Measurements from ENCODE around the gene PPIH. TPM values are rescaled to one million over a fixed set of nuclear protein-coding genes. Genes with fewer than 3 reads are reported as not detected.
"Not testable (repeated sequence)": the region's sequence is repeated elsewhere in the genome, so short reads cannot be mapped to it uniquely, and the experiment has no call there.

The PPIH gene
- polyA plus RNA-seq, 3 donors: 28.1 to 31.0 (median 28.8) TPM

DNA sequence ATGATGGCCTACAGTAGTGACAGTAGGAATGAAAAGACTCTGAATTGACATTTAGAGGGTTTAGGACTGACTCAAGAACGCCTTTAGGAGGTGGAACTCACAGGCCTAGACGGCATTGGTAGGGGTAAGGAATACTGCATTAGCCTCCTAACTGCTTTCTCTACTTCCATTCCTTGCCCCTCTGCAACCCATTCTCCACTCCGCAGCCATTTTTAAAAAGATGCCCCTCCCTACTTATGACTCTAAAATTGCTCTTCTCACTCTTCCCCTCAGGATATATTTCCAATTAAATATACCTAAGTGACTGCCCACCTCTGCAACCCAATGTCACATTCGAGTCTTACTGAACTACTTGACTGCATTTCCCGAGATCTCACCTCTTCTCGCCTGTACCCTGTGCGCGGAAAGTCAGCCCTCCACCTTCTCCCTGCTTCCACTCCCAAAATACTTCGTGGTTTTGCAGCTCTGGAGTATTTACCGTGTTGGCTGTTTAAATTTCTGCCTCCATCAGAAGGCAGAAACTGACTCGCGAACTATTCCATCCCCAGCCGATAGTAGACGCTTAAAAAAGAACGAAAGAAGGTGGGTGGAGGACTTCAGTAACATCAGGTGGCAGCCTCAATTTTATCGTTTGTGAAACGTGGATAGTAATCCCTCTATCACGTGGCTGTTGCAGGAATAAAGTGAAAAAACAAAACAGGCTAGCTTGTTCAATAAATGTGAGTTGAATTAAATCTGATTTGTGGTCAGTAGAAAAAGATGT, 22.9 kb downstream of the PPIH start:
- no peaks in the 10 kb centered on the region for H3K9me3 ChIP-seq (replicated peaks in 1 of 2; ENCODE audit: control insufficient read depth in 1 of 2, insufficient read depth in 1 of 2, low read length in 2 of 2)
- peak overlapping the region; percentile 58 to 95 (median 85) for H3K4me3 ChIP-seq (replicated peaks in 1 of 3; ENCODE audit: low read depth in 2 of 3, low read length in 3 of 3)
- intact Hi-C loops (cut with micrococcal nuclease): loop anchor here (5.0 to 10.0 kb wide), 3 partner anchors 164 to 346 kb away; partner anchors contain the start of genes FOXJ3 (in 1 of the 2), PPCS (in 1 of the 2), ZMYND12 (in 1 of the 2) and ZNF691 (in 1 of the 2)
- peak overlapping the region; percentile 78 to 92 for H3K27ac ChIP-seq (ENCODE audit: low read depth in 1 of 2, low read length in 2 of 2)
- peaks cover 32% of the 10 kb centered on the region for H4K20me1 ChIP-seq (ENCODE audit: insufficient read depth, low read length)
- Mint-ChIP-seq H3K36me3 (peaks cover 25 to 30% of the 10 kb centered on the region in 2 donors), H3K4me3 (peak overlapping the region; percentile 91 to 94), H3K4me1 (peaks cover 42% of the 10 kb centered on the region), H3K27me3 (ENCODE audit: low read depth in 3 of 3) (no peaks in the 10 kb centered on the region), H3K27ac (peak overlapping the region; percentile 91 to 97 (median 96)), H3K9me3 (no peaks in the 10 kb centered on the region)
- WGBS (ENCODE audit: insufficient coverage): 1% methylated on average over 11 of the region's 18 CpGs
- H3K36me3 ChIP-seq (replicated peaks in 1 of 2; ENCODE audit: control insufficient read depth in 1 of 2, insufficient read depth in 2 of 2, low read length in 2 of 2): peaks cover 5 to 29% of the 10 kb centered on the region in 2 donors
- DNase-seq: peak in 1 of 3 donors; percentile 4
- TF ChIP-seq, protein P1, sequence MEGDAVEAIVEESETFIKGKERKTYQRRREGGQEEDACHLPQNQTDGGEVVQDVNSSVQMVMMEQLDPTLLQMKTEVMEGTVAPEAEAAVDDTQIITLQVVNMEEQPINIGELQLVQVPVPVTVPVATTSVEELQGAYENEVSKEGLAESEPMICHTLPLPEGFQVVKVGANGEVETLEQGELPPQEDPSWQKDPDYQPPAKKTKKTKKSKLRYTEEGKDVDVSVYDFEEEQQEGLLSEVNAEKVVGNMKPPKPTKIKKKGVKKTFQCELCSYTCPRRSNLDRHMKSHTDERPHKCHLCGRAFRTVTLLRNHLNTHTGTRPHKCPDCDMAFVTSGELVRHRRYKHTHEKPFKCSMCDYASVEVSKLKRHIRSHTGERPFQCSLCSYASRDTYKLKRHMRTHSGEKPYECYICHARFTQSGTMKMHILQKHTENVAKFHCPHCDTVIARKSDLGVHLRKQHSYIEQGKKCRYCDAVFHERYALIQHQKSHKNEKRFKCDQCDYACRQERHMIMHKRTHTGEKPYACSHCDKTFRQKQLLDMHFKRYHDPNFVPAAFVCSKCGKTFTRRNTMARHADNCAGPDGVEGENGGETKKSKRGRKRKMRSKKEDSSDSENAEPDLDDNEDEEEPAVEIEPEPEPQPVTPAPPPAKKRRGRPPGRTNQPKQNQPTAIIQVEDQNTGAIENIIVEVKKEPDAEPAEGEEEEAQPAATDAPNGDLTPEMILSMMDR (IDR thresholded peaks at IDR 0.05): no peak
- peaks cover 42% of the 10 kb centered on the region for H3K79me2 ChIP-seq (ENCODE audit: insufficient read depth, low read length)
- peak overlapping the region; percentile 85 for H3K9ac ChIP-seq (ENCODE audit: insufficient read depth, low read length, poor library complexity, severe bottlenecking)
- peak overlapping the region; percentile 99 for H2AFZ ChIP-seq (ENCODE audit: insufficient read depth, low read depth, low read length, poor library complexity, severe bottlenecking)
- H3K4me2 ChIP-seq (replicated peaks; ENCODE audit: extremely low read depth, low read length, poor library complexity, severe bottlenecking): peak overlapping the region; percentile 96
- no peaks in the 10 kb centered on the region for H3K27me3 ChIP-seq (ENCODE audit: control insufficient read depth in 2 of 2, insufficient read depth in 2 of 2, low read length in 2 of 2)
- peaks cover 36 to 46% of the 10 kb centered on the region in 2 donors for H3K4me1 ChIP-seq (ENCODE audit: control insufficient read depth in 1 of 2, insufficient read depth in 2 of 2, low read length in 2 of 2)

DNA sequence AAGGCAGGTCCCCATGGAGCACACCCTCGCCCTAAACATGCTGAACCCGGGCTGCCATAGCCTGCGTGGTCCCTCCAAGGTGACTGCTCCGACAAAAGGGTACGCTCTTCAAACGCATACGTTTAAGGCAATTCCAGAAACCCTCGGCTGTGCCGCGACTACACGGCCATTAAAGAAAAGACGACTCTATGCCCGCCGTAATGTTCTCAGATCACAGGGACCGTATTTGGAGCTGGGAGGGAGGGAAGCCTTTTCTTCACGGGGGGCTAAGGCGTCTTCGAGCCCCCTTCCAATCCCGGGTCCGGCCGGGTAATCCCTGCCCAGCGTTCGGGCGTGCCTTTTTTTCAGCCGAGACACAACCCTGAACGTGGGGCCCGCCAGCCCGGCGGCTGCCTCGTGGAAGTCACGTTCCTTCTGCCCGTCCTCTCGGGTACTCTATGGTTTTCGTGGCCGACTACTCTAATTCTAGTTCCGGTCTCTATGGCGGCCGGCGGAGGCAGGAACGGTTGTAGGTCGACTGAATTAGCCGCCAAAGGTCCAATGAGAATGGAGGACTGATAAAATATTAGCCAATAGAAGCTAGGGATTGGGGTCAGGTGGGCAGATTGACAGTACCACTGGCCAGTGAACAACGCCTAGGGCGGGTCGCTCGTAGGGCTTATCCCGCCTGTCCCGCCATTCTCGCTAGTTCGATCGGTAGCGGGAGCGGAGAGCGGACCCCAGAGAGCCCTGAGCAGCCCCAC, 23.7 kb downstream of the PPIH start, which contains the start of gene YBX1:
TSS of gene YBX1 (plus strand) at position 678 of the 743 bp plus-strand sequence. CDS start 148 bp downstream, outside the sequence.
- Histone ChIP-seq H3K9me3 (replicated peaks in 1 of 2; ENCODE audit: control insufficient read depth in 1 of 2, insufficient read depth in 1 of 2, low read length in 2 of 2) (no peaks in the 10 kb centered on the region), H3K9ac (ENCODE audit: insufficient read depth, low read length, poor library complexity, severe bottlenecking) (peak within 1 kb of the TSS; percentile 85), H3K27ac (ENCODE audit: low read depth in 1 of 2, low read length in 2 of 2) (peak within 1 kb of the TSS; percentile 78 to 92), H4K20me1 (ENCODE audit: insufficient read depth, low read length) (peaks cover 40% of the 10 kb centered on the region), H2AFZ (ENCODE audit: insufficient read depth, low read depth, low read length, poor library complexity, severe bottlenecking) (peak within 1 kb of the TSS; percentile 99), H3K4me2 (replicated peaks; ENCODE audit: extremely low read depth, low read length, poor library complexity, severe bottlenecking) (peak within 1 kb of the TSS; percentile 96), H3K79me2 (ENCODE audit: insufficient read depth, low read length) (peaks cover 50% of the 10 kb centered on the region), H3K36me3 (replicated peaks in 1 of 2; ENCODE audit: control insufficient read depth in 1 of 2, insufficient read depth in 2 of 2, low read length in 2 of 2) (peaks cover 10 to 28% of the 10 kb centered on the region in 2 donors), H3K4me3 (replicated peaks in 1 of 3; ENCODE audit: low read depth in 2 of 3, low read length in 3 of 3) (peak within 1 kb of the TSS; percentile 58 to 95 (median 85)), H3K27me3 (ENCODE audit: control insufficient read depth in 2 of 2, insufficient read depth in 2 of 2, low read length in 2 of 2) (no peaks in the 10 kb centered on the region), H3K4me1 (ENCODE audit: control insufficient read depth in 1 of 2, insufficient read depth in 2 of 2, low read length in 2 of 2) (peaks cover 36 to 50% of the 10 kb centered on the region in 2 donors)
- under 1% methylated on average over 49 of the region's 54 CpGs for WGBS (ENCODE audit: insufficient coverage)
- Mint-ChIP-seq H3K27ac (peak within 1 kb of the TSS; percentile 91 to 98 (median 96)), H3K4me1 (peaks cover 49% of the 10 kb centered on the region), H3K36me3 (peaks cover 25 to 27% of the 10 kb centered on the region in 2 donors), H3K9me3 (no peaks in the 10 kb centered on the region), H3K27me3 (ENCODE audit: low read depth in 3 of 3) (no peaks in the 10 kb centered on the region), H3K4me3 (peak within 1 kb of the TSS; percentile 91 to 94)
- DNase-seq: peak; percentile 97 to 99 (median 97)
- intact Hi-C loops (cut with micrococcal nuclease): loop anchor here (2.0 to 10.0 kb wide), 5 partner anchors 21 to 347 kb away; partner anchors contain the start of genes C1orf50 (in 1 of the 2), FOXJ3 (in 1 of the 2), P3H1 (in 1 of the 2) and PPCS (in 1 of the 2)
- TF ChIP-seq, protein P1 (IDR thresholded peaks at IDR 0.05): no peak

DNA sequence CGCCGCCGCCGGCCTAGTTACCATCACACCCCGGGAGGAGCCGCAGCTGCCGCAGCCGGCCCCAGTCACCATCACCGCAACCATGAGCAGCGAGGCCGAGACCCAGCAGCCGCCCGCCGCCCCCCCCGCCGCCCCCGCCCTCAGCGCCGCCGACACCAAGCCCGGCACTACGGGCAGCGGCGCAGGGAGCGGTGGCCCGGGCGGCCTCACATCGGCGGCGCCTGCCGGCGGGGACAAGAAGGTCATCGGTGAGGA, 24.2 kb downstream of the PPIH start:
- peaks cover 45% of the 10 kb centered on the region for H4K20me1 ChIP-seq (ENCODE audit: insufficient read depth, low read length)
- intact Hi-C loops (cut with micrococcal nuclease): loop anchor here (2.0 to 10.0 kb wide), 5 partner anchors 22 to 348 kb away; partner anchors contain the start of genes C1orf50 (in 1 of the 2), FOXJ3 (in 1 of the 2), P3H1 (in 1 of the 2) and PPCS (in 1 of the 2)
- peaks cover 51% of the 10 kb centered on the region for H3K4me1 Mint-ChIP-seq
- peaks cover 11 to 29% of the 10 kb centered on the region in 2 donors for H3K36me3 ChIP-seq (replicated peaks in 1 of 2; ENCODE audit: control insufficient read depth in 1 of 2, insufficient read depth in 2 of 2, low read length in 2 of 2)
- H3K27me3 ChIP-seq (ENCODE audit: control insufficient read depth in 2 of 2, insufficient read depth in 2 of 2, low read length in 2 of 2); DNase-seq; H2AFZ ChIP-seq (ENCODE audit: insufficient read depth, low read depth, low read length, poor library complexity, severe bottlenecking); H3K27me3 Mint-ChIP-seq (ENCODE audit: low read depth in 3 of 3); H3K9me3 Mint-ChIP-seq; H3K9me3 ChIP-seq (replicated peaks in 1 of 2; ENCODE audit: control insufficient read depth in 1 of 2, insufficient read depth in 1 of 2, low read length in 2 of 2): not testable (repeated sequence)
- WGBS (ENCODE audit: insufficient coverage): under 1% methylated on average over 24 of the region's 33 CpGs
- peak overlapping the region; percentile 78 to 92 for H3K27ac ChIP-seq (ENCODE audit: low read depth in 1 of 2, low read length in 2 of 2)
- peak overlapping the region; percentile 85 for H3K9ac ChIP-seq (ENCODE audit: insufficient read depth, low read length, poor library complexity, severe bottlenecking)
- peaks cover 36 to 50% of the 10 kb centered on the region in 2 donors for H3K4me1 ChIP-seq (ENCODE audit: control insufficient read depth in 1 of 2, insufficient read depth in 2 of 2, low read length in 2 of 2)
- peak overlapping the region; percentile 91 to 98 (median 96) for H3K27ac Mint-ChIP-seq
- H3K36me3 Mint-ChIP-seq: peaks cover 28 to 31% of the 10 kb centered on the region in 2 donors
- H3K4me3 Mint-ChIP-seq: peak overlapping the region; percentile 91 to 94
- peak overlapping the region; percentile 96 for H3K4me2 ChIP-seq (replicated peaks; ENCODE audit: extremely low read depth, low read length, poor library complexity, severe bottlenecking)
- H3K4me3 ChIP-seq (replicated peaks in 1 of 3; ENCODE audit: low read depth in 2 of 3, low read length in 3 of 3): peak overlapping the region; percentile 58 to 95 (median 85)
- H3K79me2 ChIP-seq (ENCODE audit: insufficient read depth, low read length): peaks cover 55% of the 10 kb centered on the region

Data from CD14-positive monocyte (primary cell).